Right lobe of liver (tissue), 6 donors: Measurements from ENCODE around the gene CD4. TPM values are rescaled to one million over a fixed set of nuclear protein-coding genes. Genes with fewer than 3 reads are reported as not detected.

Experiments
- ATAC-seq, 4 donors: fragments of 200-7000 bp; cut with Tn5 transposase; one replicate each; pipeline ENCODE4 v1.9.1; 2020; ENCODE audit warnings: mild to moderate bottlenecking in 4 of 4, moderate library complexity in 4 of 4
- DNase-seq, 3 donors: peaks; one replicate each; pipeline ENCODE4 v3.0.0-alpha.2; 2020
- H3K27ac ChIP-seq, 3 donors: fragments of 200-600 bp; one replicate each; pipeline ENCODE4 v1.8.0; 2022
- H3K27me3 ChIP-seq, 2 donors: fragments of 200-600 bp; one replicate each; pipeline ENCODE4 v1.8.0; 2022
- H3K36me3 ChIP-seq, 4 donors: fragments of 200-600 bp; sonication (generic) in 1 of 4; one replicate each; pipeline versions ENCODE4 v1.5.1 to v1.8.0; 2017 to 2022; ENCODE audit warnings: control low read depth in 1 of 4
- H3K4me1 ChIP-seq, 4 donors: fragments of 200-600 bp; sonication (generic) in 1 of 4; one replicate each; pipeline versions ENCODE4 v1.5.1 to v1.8.0; 2017 to 2022; ENCODE audit warnings: control low read depth in 1 of 4
- H3K4me3 ChIP-seq, 3 donors: fragments of 200-600 bp; one replicate each; pipeline ENCODE4 v1.8.0; 2022
- H3K9me3 ChIP-seq, 4 donors: fragments of 200-600 bp; sonication (generic) in 1 of 4; one replicate each; pipeline versions ENCODE4 v1.5.1 to v1.8.0; 2017 to 2022; ENCODE audit warnings: control low read depth in 1 of 4
- POLR2A ChIP-seq: fragments of 450-650 bp; IDR thresholded peaks from one replicate; pipeline ENCODE4 v1.6.1; 2017; ENCODE audit warnings: antibody characterized with exemption, mild to moderate bottlenecking
- WGBS: methylation state at CpG from one replicate; pipeline ENCODE4 v1.1.6; 2018; ENCODE audit warnings: low coverage, low lambda C conversion rate; ENCODE audit not compliant: insufficient coverage; ENCODE audit errors: missing lambda C conversion rate; 5-methylcytosine and 5-hydroxymethylcytosine counted together
- intact Hi-C, 2 donors: fragments of 100-400 bp; cut with DNase I; formaldehyde crosslinking; loops; one replicate each; pipeline versions ENCODE4 v1.11.2 to v1.14.1; 2022
- total RNA-seq, 6 experiments: library from RNA; depleted of rRNA in 2 of 6; stranded (reverse); fragments of >200 nt in 2 of 6; fragmentation: NEBNext Ultra II Directional in 3 of 6; extraction: Animal tissue kit (Norgen Biotek cat#: 25700) in 3 of 6; gene quantifications; one replicate each; pipeline versions ENCODE4 v1.1.0 to v1.2.4, GENCODE V29; 2016 to 2023
- TF ChIP-seq, protein P1 (sequence below), 4 donors: fragments of 200-600 bp in 3 of 4; fragments of 450-650 bp in 1 of 4; IDR thresholded peaks; one replicate each; pipeline versions ENCODE4 v1.5.1 to v1.8.0; 2016 to 2022; ENCODE audit warnings: antibody characterized with exemption in 4 of 4, mild to moderate bottlenecking in 2 of 4
- donor health status: DM: no; HTN: yes; CAD: no.
- donor health status: DM: no; HTN: no; CAD: no.
- donor health status: DM: no; HTN: no; CAD: no.
- donor health status: DM: no; HTN: yes; CAD: no.
- donor health status: DM: no; HTN: yes; CAD: no.

Gene CD4
- total RNA-seq, 6 experiments from 2014 or later, result 10.0 to 41.6 (median 28.1) TPM

DNA sequence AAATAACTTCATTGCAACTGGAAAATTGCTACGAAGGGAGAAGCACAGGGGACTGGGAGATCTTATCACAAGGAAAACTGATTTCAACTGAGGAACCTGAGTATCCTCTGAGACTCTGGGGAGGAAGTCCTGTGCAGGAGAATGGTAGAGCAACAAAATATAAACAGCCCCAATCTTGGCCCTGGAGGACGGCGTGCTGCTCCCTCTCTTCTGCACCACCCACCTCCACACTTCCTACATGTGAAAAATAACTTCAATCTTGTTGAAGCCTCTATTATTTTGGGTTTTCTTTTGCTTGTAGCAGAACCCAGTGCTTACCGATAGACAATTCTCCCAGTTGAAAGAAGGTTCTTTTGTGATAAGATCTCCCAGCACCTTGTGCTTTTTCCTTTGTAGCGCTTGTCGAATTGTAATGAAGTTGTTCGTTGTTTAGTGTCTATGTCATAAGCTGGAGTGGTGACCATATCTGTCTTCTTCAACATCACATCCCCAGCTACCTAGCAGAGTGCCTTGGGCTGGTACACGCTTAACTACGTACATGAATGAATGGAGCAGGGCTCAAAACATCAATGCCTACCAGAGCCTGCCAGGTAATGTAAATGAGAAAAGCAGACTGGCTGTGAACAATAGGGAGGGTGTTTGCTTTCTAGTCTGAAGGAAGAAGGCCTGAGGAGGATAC lies 2.8 kb upstream of the CD4 start:
- ATAC-seq, result no peak
- intact Hi-C loops, result no loop called here
- H3K9me3 ChIP-seq, result no peaks in the 10 kb centered on the region
- 66% methylated on average over 9 of the region's 9 CpGs for WGBS
- no peak overlapping the region for H3K4me3 ChIP-seq
- no peak for TF ChIP-seq POLR2A
- TF ChIP-seq, protein P1, sequence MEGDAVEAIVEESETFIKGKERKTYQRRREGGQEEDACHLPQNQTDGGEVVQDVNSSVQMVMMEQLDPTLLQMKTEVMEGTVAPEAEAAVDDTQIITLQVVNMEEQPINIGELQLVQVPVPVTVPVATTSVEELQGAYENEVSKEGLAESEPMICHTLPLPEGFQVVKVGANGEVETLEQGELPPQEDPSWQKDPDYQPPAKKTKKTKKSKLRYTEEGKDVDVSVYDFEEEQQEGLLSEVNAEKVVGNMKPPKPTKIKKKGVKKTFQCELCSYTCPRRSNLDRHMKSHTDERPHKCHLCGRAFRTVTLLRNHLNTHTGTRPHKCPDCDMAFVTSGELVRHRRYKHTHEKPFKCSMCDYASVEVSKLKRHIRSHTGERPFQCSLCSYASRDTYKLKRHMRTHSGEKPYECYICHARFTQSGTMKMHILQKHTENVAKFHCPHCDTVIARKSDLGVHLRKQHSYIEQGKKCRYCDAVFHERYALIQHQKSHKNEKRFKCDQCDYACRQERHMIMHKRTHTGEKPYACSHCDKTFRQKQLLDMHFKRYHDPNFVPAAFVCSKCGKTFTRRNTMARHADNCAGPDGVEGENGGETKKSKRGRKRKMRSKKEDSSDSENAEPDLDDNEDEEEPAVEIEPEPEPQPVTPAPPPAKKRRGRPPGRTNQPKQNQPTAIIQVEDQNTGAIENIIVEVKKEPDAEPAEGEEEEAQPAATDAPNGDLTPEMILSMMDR (IDR thresholded peaks at IDR 0.05), result no peak
- no peaks in the 10 kb centered on the region for H3K36me3 ChIP-seq
- DNase-seq, result no peak
- H3K4me1 ChIP-seq, result no peaks in the 10 kb centered on the region
- H3K27ac ChIP-seq, result no peak overlapping the region
- H3K27me3 ChIP-seq, result no peaks in the 10 kb centered on the region

DNA sequence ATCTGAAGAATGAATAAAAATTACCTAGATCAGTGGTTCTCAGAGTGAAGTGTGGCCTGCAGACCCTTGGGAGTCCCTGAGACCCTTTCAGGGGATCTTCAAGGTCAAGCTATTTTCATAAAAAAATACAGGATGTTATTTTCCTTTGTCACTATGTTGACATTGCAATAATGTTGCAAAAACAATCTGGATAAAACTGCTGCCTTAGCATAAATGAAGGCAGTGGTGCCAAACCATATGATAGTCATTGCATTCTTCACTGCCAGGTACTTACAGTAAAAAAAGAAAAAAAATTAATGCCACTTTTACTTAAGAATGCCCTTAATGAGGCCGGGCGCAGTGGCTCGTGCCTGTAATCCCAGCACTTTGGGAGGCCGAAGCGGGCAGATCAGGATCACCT lies 2.0 kb upstream of the CD4 start:
- Histone ChIP-seq H3K9me3 (no peaks in the 10 kb centered on the region), H3K36me3 (no peaks in the 10 kb centered on the region), H3K4me3 (no peak overlapping the region), H3K27ac (no peak overlapping the region), H3K4me1 (no peaks in the 10 kb centered on the region), H3K27me3 (no peaks in the 10 kb centered on the region)
- DNase-seq (no peak), ATAC-seq (no peak)
- intact Hi-C loops, result no loop called here
- 77% methylated on average over 5 of the region's 5 CpGs for WGBS
- TF ChIP-seq POLR2A, result no peak
- TF ChIP-seq, protein P1 (IDR thresholded peaks at IDR 0.05), result no peak

DNA sequence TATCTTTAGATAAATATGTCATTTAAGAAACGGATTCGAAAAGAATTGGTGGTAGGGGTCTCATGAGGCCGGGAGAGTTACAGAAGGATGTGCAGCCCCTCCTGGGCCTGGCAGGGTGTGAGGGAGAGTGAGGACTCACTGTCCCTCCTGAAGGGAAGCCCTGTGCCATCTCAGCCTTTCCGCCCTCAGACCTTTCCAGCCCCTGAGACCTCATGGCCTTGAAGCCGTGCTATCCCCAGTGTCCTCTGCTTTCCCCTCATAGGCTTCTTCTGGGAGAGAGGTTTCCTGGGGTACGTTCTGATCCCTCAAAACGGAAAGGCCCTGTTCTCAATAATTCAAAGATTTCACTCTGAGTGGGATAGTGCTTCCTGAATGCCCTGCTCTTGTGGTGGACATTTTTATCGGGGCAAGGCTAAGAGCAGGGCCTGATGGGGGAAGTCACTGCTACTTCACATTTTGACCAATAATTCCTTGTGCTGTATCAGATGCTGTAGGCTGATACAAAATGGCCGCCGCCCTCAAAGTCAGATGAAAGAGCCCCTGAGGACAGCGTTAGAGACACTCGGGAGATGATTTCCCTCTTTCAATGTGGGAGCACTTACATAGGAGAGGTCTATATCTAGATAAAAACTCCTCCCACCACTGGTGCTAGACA lies 1.3 kb downstream of the CD4 start:
- peak in 2 of 4 donors; percentile 20 to 31 for ATAC-seq
- no peak for TF ChIP-seq POLR2A
- TF ChIP-seq, protein P1 (IDR thresholded peaks at IDR 0.05), result no peak
- Histone ChIP-seq H3K4me1 (no peaks in the 10 kb centered on the region), H3K9me3 (no peaks in the 10 kb centered on the region), H3K27me3 (no peaks in the 10 kb centered on the region), H3K36me3 (no peaks in the 10 kb centered on the region), H3K27ac (peak overlapping the region; percentile 7 to 65 (median 13)), H3K4me3 (peak overlapping the region; percentile 5 to 44 (median 32))
- no peak for DNase-seq
- intact Hi-C loops, result no loop called here
- WGBS, result 72% methylated on average over 12 of the region's 12 CpGs

DNA sequence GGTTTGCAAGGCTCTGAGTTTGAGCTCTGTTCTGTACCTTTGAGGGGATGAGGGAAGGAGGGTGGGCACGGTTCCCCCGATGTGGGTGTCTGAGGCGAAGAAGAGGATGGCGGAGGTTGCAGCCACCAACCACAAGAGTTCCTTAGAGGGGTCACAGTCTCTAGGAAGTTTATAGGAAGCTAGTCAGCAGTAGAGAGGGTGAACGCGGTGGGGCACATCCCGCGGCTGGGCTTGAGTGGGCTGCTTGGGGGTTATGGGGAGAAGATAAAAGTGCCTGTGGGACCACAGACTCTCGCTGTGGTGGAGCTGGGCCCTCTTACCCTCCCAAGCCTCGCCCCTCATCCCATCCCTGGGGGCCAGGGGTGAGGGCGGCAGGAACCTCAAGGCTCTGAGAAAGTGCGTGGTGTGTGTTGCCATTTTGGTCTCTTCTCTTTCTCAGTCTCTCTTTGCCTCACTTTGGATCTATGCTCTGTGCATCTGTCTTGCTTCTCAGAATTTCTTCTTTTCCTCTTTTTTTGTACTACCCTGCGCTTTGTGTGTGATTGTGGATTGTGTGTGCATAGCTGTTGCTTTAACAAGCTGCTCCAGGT lies 2.7 kb downstream of the CD4 start:
- DNase-seq (no peak), ATAC-seq (peak; percentile 16 to 21 (median 16))
- Histone ChIP-seq H3K27me3 (no peaks in the 10 kb centered on the region), H3K36me3 (no peaks in the 10 kb centered on the region), H3K9me3 (no peaks in the 10 kb centered on the region), H3K4me1 (no peaks in the 10 kb centered on the region), H3K27ac (peak overlapping the region in 2 of 3 donors; percentile 38 to 47), H3K4me3 (peak overlapping the region in 2 of 3 donors; percentile 11 to 31)
- intact Hi-C loops, result no loop called here
- WGBS, result 60% methylated on average over 2 of the region's 13 CpGs
- TF ChIP-seq POLR2A, result no peak
- TF ChIP-seq, protein P1 (IDR thresholded peaks at IDR 0.05), result no peak
